GF-D8 (cell line): ENCODE data around the gene CDC16.
"Not testable (repeated sequence)": the region's sequence is repeated elsewhere in the genome, so short reads cannot be mapped to it uniquely, and the experiment has no call there.

ENCODE experiments used
- DNase-seq: peaks from one replicate; lab custom pipeline; 2025; lab: John Stamatoyannopoulos, UW

The CDC16 gene

DNA sequence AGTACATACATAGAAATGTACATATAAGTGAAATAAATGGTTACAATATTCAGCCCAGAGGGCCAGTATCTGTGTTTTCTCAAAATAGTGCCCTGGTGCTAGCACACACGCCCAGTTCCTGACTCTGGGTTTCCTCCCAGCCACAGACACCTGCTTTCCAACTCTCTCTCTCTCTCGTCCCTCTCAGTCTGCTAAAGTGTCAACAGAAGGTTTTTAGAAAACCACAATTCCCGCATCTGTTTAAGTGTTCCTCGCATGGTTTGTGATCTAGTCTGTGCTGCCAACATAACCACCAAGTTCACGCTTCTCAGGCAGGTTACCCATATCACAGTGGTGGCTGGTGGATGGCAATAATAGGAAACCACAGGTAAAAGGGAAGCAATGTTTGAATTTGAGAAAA is 28.9 kb downstream of the CDC16 start:
- no peak for DNase-seq

DNA sequence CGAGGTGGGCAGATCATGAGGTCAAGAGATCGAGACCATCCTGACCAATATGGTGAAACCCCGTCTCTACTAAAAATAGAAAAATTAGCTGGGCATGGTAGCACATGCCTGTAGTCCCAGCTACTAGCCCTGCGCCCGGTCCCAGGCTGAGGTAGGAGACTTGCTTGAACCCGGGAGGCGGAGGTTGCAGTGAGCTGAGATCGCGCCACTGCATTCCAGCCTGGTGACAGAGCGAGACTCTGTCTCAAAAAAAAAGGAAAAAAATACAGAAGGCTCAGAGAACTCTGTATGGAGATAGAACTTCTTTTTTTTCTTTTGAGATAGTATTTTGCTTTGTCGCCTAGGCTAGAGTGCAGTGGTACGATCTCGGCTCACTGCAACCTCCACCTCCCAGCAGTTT is 29.6 kb downstream of the CDC16 start:
- not testable (repeated sequence) for DNase-seq

DNA sequence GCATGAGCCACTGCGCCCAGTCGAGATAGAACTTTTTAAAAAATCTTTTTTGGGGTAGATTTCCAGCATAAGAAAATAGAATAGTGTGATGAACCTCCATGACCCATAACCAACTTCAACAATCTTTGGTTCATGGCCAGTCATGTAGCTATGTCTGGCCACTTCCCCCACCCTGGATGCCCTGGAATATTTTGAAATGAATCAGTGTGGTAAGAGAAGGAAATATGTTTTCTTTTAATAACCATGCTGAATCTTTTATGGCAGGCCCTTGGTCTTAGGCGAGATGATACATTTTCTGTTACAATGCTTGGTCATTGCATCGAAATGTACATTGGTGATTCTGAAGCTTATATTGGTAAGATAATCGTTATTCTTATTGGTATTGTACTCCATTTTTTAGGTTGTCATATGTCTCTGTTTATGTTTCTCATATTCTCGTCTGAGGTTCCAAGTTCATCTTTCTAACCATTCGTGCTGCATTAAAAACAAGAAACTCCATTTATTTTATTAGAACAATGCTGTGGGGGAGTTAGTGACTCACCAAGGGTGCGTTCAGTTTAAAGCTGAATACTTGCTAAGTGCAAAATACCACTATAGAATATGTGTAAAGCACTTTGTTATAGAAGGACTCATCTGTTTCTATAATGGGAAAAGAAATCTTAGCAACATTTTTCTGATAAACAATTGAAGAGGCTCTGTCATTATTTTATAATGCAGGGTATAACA is 30.4 kb downstream of the CDC16 start:
- DNase-seq, result no peak

DNA sequence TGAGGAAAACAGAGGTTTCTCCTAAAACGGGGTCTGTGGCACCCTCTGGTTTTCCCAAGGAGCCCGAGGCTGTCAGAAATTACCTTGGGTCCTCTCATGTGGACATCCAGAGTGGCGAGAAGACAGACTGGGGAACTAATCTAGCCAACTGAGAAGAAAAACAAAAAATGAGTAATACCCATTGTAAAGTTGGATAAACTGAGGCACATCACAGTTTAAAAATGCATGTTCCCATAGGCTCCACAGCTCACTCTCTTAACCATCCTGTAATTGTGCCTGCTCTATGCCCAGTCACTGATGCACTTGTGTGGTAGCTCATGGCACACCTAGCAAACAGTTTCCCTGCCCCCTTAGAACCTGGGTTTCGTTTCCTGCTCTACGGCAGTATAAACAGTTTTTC is 31.5 kb downstream of the CDC16 start:
- DNase-seq, result no peak

DNA sequence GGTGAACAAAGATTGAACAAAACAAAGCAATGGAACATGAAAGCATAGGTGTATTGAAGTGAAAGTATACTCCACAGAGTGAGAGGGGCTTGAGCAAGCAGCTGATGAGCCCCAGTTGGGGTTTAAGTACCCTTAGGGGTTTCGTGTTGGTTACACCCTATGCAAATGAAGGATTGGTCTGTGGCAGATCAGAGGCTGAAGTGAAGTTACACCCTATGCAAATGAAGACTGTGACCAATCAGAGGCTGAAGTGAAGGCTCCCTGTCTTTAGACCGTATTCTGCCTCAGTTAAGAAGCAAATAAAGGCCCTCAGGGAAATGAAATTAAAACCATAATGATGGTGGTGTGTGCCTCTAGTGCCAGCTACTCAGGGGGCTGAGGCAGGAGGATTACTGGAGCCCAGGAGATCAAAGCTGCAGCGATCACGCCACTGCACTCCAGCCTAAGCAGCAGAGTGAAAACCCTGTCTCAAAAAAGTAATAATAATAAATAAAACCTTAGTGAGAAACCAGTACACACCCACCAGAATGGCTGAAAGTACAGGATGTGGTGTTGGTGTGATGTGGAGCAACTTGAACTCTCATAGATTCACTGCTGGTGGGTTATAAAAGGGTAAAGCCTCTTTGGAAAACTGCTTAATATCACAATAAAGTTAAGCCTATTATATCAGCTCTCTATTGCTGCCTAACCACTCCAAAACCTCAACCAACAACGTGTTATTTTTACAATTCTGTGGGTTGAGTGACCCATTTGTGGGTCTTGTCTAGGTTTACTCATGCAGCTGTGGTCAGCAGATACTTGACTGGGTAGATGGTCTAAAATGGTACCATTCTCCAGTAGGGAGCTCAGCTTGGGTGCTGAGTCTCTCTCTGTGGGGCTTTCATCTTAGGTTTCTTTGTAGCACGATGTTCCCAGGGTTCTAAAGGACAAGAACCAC is 33.9 kb downstream of the CDC16 start:
- DNase-seq, result no peak

DNA sequence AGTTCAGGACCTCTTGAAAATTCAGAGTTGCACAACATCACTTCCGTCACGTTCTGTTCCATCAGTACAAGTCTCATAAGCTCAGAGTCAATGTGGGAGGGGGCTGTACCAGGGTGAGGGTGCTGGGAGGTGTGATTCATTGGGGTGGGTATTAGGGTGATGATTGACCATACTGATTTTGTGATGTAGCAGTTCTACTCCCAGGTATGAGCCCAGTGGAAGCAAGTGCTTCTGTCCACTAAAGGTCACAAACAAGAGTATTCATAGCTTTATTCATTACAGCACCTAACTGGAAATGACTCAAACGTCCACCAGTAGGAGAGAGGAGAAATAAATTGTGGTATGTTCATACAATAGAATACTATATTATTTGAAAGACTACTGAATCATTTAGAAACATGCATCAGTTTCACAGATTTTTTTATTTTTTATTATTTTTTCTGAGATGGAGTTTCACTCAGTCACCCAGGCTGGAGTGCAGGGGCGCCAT is 34.6 kb downstream of the CDC16 start:
- no peak for DNase-seq

DNA sequence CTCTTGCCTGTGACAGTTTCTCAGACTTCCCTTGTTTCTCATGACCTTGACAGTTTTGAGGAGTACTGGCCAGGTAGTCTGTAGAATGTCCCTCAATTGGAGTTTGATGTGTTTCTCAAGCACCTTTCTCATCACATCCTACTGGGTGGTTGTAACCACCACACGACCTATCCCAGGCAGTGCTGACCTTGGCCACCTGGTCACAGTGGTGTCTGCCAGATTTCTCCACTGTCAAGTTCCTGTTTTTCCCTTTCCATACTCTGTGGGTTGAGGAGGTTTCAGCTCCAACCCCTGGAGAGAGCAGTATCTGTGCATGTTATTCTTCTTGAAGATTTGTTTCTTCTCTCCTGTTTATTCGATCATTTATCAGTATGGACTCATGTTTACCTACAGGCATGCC is 38.3 kb downstream of the CDC16 start:
- no peak for DNase-seq

DNA sequence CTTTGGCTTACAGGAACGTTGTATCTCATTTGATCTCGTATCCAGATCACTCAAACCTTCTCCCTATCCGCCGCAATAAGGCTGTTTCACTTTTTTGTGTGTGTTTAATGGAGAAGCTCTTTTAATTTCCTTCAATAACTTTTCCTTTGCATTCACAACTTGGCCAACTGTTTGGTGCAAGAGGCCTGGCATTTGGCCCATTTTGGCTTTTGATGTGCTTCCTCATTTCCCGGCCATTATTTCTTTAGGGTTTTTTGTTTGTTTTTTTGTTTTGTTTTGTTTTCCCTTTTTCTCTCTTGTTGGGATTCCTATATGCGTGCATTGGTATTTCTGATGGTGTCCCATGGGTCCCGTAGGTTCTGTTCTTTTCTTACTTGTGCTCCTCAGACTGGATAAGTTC is 40.6 kb downstream of the CDC16 start:
- peak; percentile 40 for DNase-seq

DNA sequence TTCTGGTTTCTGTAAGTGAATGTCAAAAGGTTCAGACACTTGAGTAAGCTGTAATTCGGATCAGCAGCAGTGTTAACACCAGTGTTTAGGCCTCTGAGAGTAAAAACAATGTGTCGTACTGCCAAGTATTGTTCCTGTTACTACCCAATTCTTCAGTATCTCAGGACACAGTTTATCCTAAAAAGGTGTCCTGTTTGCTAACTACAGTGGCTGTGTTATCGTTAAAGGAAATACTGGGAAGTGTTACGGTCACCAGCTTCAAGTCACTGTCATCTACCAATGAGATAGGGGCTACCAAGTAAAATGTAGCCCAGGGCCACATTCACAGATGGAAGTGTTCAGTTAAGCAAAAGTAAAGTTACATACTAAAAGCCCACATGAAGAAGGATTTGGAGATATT is 44.4 kb downstream of the CDC16 start:
- no peak for DNase-seq

DNA sequence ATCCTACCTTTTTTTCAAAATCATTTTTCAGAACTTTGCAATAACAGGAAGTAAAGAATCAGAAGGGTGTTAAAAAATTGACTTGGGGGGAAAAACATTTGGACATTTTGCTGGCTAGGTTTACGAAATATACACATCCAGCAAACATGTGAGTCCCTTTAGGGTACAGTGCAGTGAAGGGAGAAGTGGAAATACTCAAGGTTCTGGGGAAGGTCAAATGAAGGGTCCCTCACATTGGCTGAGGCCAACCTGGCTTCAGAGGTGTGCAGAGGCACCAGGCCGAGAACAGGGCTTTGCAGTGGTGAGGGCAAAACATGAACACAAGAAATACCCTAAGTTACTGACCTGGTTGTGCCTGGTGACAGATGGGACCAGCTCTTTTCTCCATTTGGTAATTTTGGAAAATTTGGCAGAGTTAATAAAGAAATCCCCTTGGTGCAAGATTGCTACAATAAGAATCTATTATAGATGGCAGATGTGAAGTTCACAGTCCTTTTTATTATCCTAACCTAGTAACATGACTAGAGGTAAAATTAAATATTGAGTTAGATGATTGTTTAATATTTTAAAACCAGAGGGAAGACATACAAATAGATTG is 45.2 kb downstream of the CDC16 start:
- DNase-seq, result peak; percentile 24

DNA sequence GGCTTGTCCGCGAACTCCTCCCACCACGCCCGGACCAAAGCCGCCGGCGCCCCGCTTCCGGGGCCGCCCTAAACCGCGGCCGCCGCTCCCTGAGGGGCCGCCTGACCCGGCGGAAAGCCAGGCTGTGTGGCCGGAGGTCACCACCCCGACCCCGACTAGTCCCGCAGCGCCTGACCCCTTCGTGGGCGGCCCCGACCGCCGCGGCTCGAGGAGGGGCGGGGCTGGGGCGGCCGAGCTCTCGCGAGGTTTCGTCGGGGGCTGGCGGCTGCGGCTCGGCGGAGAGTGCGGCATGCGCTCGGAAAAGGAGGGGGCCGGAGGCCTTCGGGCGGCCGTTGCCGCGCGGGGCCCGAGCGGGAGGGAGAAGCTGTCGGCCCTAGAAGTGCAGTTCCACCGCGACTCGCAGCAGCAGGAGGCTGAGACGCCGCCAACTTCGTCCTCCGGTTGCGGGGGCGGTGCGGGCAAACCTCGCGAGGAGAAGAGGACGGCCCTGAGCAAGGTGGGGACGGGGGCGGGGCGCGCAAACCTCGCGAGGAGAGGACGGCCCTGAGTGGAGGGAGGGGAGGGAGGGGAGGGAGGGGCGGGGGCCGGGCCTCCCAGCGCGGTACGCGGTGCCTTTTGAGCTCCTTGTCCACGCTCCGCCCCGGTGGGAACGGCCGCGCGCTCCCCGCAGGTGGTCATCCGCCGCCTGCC is 46.8 kb downstream of the CDC16 start, which contains the start of gene UPF3A:
Gene UPF3A (plus strand): TSS at position 251 of the 690 bp plus-strand sequence. CDS start 39 bp downstream, at position 290.
- peak; percentile 85 for DNase-seq

DNA sequence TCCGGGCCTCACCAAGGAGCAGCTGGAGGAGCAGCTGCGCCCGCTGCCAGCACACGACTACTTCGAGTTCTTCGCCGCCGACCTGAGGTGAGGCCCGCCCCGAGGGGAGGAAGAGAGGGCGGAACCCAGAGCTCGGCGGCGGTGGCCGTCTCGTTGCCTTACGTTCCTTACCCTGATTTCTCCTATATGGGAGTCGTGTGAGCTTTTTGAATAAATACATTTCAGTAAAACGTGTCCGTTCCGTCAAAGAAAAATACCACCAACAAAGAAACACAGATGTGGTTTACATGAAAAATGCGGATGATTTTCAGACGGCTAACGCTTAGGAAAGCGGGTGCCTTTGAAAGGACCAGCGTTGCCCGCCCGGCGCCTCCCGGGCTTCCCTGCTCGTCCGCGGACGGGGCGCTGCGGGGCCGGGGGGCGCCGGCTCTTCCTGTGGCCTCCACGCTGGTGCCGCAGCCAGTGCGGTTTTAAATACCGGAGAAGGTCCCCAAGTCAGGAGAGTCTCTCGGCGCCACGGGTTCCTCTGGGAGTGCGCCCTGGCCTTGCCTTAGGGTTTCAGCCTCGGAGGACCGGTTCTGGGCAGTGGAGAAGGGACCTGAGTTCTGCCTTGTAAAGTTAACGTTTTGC is 47.5 kb downstream of the CDC16 start:
- peak; percentile 65 for DNase-seq

DNA sequence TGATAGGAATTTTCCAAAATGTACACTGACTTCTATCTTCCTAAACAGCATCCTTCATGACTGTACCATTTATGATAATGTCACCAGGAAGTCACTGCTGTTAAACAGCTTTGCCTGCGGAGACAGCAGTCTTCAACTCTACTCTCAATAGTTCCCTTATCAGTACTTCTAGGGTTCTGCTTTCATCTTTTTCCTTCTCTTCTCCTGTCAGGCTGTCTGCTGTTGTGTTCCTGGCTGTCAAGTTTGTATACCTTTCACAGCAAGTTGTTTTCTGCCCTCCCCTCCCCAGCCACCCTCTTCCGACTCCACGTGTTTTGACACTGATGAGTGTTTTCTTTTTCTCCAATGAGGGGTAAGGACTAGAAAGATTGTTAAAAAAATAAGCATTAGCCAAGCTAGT is 48.9 kb downstream of the CDC16 start:
- no peak for DNase-seq

DNA sequence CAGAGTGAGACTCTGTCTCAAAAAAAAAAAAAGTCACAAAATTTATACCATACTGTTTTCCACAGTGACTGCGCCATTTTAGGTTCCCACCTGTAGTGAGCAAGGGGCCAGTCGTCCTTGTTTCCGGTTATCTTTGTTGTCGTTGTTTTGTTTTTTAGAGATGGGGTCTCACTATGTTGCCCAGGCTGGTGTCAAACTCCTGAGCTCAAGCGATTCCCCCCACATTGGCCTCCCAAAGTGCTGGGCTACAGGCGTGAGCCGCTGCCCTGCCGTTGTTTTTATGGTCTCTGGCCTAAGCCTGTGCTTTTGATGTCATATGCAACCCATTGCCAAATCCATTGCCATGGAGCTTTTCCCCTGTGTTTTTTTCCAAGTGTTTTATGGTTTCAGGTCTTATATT is 50.0 kb downstream of the CDC16 start:
- no peak for DNase-seq

DNA sequence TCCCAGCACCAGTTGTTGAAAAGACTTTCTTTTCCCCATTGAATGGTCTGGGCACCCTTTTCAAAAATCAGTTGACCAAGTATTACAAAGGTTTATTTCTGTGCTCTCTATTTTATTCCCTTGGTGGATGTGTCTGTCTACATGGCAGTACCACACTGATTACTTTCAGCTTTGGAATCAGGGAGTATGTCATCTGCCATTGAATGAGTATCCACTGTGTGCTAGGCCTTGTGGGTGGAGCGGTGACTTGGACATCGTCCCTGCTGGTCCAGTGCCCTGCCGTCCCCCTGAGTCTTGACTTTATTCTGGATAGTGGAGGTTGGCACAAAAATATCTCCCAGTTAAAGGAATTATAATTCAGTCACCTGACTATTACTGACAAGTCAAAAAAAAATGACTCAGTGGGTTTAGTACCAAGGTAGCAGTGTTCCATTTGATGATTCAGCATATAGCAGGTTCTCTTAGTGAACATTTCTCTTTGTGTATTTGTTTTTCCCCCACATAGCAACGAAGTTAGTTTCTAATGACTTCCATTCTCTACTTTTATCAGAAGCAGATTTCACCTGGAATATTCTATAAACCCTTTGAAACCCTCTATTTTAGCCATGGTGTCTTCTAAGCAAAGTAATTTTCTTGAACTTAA is 50.6 kb downstream of the CDC16 start:
- no peak for DNase-seq

DNA sequence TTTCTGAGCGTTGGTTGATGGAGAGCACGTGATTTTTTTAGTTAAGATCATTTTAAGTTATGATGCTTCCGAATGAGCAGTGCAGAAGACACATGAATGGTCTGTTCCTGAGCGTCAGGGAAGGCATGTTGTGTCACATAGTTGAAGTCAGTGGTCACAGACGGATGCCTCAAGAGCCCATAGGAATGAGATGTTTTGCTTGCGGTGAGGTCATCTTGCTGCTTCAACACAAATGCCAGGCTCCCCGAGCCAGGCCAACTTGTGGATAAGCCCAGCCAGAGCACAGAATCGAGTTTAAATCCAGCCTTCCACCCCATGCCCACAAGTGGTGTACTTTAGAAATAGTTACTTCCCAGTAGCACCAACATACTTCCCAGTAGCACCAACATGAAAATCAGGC is 52.1 kb downstream of the CDC16 start:
- no peak for DNase-seq

DNA sequence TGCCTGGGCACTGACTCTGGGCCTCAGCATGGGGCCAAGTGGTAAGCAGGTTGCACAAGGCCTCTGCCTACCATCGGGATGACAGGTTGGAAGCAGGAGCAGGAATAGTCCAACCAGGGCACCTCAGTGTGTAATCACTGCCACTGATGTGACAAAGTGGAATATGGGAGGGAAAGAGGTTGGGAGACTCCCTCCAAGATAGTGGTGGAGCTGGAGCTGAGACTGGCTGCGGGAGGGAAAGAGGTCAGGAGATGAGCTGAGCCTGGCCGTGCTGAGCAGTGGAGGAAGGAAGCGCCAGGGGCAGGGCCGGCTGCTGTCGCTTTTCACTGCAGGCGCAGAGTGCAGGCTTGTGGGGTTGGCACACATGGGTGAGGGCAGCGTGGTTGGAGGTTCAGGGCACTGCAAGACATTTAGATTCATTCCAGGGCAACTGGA is 53.5 kb downstream of the CDC16 start:
- no peak for DNase-seq

DNA sequence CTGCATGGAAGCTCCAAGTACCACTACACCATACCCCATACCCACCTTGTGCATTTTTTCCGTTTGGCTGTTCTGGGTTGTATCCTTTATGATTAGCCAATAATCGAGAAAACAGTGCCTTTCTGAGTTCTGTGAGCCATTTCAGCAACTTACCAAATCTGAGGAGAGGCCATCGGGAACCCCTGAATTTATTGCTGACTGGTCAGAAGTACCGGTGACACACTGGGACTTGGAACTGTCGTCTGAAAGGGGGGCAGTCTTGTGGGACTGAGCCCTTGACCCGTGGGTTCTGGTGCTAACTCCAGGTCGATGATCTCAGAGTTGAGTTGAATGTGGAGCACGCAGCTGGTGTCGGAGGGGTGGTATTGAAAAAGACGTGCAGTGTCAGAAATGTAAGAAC is 61.8 kb downstream of the CDC16 start:
- DNase-seq, result no peak

DNA sequence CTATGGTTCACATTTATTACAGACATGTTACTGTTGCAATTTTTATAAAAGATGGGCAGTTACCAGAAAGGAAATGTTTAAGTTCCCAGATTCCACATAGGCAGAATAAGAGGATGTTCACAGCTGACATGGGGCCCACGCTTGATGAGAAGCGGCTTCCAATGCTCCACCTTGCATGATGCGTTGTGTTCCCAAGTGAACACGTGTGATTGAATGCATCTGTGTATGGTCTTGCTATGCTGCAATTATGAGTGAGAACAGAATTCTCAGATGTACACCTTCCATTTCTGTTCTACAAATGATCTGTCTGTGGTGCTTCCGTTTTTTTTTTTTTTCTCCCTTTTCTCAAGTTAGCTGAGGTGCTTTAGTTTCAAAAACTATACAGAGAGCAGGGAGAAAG is 62.2 kb downstream of the CDC16 start:
- no peak for DNase-seq

DNA sequence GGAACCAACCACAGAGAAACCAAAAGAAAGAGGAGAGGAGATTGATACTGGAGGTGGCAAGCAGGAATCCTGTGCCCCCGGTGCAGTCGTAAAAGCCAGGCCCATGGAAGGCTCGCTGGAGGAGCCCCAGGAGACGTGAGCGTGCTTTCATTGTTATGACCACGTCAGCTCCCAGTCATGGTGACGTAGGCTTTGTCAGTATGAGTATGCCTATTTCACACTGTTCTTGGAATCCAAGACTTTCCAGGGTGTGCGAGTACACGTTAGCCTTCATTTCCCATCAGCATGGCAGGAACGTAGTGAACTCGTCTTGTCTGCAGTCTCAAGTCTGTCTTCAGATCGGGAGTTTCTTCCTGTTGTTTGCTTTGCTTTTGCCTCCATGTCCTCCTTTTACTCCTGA is 64.2 kb downstream of the CDC16 start:
- no peak for DNase-seq
